T-helper 2 cell treated with Interferon-gamma antibody and Interleukin-4, amounts not matched to agents 100 ng/mL and 5 ng/mL, for 36 hours (primary cell): ENCODE data around the gene TBC1D22A. TPM values are rescaled to one million over a fixed set of nuclear protein-coding genes. Genes with fewer than 3 reads are reported as not detected.

Experiments used
- intact Hi-C: fragments of 100-400 bp; cut with micrococcal nuclease; formaldehyde crosslinking; loops from one replicate; pipeline ENCODE4 v1.15.1; 2023
- total RNA-seq: library from RNA; stranded (reverse); gene quantifications from 2 replicates; pipeline ENCODE4 v1.2.3, GENCODE V29; 2022

The TBC1D22A gene
- total RNA-seq, 1 donor from 2014 or later = 32.8 TPM

GRCh38 chr22:47067911-47068625, 305.6 kb downstream of the TBC1D22A start:
- intact Hi-C loops = no loop called here

DNA sequence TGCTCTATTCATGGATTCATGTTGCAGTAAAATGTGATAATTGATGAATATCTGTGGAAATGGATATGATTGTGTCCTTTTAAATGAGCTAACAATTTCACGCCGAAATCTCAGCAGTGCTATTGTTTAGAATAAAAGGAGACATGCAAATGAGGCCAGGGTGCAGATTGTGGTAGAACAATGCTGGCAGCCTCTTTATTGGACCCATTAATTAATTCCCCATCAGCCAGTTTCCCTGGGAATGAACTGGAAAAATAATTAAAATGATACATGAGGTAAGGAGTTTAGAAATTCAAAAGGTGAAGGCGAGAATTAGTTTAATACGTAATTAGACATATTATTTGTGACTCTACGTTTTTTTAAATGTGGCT, 306.2 kb downstream of the TBC1D22A start:
- intact Hi-C loops = no loop called here

GRCh38 chr22:47069270-47069669, 306.8 kb downstream of the TBC1D22A start:
- intact Hi-C loops = no loop called here

GRCh38 chr22:47071078-47071806, 308.8 kb downstream of the TBC1D22A start:
- intact Hi-C loops = no loop called here

- intact Hi-C loops = no loop called here
Observed at GRCh38 chr22:47071807-47072641, 309.6 kb downstream of the TBC1D22A start.

DNA sequence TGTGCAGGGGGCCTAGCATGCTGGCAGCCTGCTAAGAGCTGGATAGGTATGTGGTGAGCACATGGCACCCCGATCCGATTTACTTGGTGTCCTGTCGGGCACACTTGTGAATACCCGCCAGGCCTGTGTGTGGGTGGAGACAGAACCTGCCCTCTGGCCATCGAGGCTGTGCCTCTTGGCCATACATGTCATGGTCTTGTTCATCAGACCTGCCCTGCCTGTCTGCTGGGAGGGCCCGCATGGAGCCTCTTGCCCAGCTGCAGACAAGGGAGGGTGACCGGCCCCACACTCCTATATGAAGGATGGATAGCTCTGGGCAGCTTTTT, 310.2 kb downstream of the TBC1D22A start:
- intact Hi-C loops = no loop called here

DNA sequence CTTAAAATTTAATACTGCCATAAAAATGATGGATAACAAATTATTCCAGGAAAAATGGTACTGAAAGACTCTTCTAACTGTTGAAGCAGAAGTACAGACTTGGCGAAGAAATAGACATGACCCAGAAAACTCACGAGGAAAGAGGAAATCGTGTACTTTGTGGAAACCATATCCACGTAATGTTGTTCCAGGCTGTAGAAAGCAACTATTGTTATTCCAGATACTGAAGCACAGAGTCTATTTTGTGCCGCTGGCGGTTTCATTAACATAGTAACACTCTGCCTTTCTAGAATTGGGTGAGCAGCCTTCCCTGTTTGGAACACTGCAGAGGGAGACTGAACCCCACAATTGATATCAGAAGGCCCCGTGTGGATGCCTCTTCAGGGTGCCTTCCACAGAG, 310.6 kb downstream of the TBC1D22A start:
- intact Hi-C loops = no loop called here

DNA sequence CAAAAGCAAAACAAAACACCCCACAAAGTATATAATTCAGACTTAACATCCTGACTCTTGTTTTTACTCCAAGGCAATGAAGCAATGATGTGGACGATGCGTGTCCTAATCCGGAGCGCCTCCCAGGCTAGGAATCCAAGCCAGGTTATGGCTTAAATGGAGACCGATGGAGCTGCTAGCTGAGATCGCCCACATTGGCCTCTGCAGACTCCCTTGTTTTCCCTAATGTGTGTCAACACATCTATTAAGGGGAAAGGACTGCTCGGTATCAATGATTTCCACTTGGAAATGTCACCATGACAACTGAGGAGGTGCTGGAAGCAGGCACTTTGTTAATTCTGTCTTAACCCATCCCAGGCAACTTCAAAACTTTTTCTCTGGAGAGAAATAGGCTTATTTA, 311.7 kb downstream of the TBC1D22A start:
- intact Hi-C loops = no loop called here

GRCh38 chr22:47075568-47075967, 313.1 kb downstream of the TBC1D22A start:
- intact Hi-C loops = no loop called here

GRCh38 chr22:47076758-47077157, 314.3 kb downstream of the TBC1D22A start:
- intact Hi-C loops = no loop called here

GRCh38 chr22:47080100-47080499, 317.6 kb downstream of the TBC1D22A start:
- intact Hi-C loops = no loop called here

GRCh38 chr22:47082505-47082904, 320.1 kb downstream of the TBC1D22A start:
- intact Hi-C loops = no loop called here

GRCh38 chr22:47083379-47083986, 321.0 kb downstream of the TBC1D22A start:
- intact Hi-C loops = no loop called here

DNA sequence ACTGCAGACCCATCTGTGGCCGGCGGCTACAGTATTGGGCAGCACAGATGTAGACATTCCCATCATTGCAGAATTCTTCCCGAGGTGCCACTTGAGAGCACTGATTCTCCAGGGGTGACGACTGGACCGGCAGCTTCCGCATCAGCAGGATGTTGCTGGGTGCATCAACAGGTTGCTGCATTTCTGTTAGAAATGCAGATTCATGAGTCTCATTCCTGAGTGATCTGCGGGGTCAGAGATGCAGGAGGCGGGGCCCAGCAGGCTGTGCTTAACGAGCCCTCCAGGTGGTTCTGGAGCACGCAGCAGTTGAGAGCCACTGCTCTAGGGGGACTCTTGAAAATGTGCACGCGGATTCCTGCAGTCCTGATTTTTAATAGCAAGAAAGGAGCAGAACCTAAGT, 321.8 kb downstream of the TBC1D22A start:
- intact Hi-C loops = no loop called here

DNA sequence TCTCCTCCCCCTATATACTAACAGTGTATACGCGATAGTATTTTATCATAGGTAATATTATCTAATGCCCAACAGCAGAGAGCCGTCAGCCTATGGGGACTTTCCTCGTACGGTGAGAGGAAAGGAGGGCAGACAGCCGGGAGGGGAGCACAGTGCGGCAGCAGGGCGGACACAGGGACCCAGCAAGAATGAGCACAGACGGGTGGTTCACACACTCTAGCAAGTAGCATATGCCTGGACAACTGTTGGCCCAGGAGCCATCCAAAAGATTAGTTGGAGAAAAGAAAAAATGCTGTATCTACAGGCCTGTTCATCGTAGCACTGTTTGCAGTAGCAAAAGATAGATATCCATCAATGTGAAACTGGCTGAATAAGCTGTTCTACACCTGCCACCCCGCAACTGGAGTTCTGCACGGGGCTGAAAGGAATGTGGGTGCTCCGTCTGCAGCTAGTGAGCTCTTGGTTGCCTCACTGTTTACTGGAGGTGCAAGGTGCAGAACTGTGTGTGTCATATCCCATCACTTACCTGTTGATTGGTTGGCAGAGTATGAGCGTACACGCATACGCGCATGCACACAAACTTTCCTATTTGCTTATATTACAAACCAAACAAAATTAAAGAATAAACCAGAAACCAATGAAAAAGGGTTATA, 324.3 kb downstream of the TBC1D22A start:
- intact Hi-C loops = no loop called here

DNA sequence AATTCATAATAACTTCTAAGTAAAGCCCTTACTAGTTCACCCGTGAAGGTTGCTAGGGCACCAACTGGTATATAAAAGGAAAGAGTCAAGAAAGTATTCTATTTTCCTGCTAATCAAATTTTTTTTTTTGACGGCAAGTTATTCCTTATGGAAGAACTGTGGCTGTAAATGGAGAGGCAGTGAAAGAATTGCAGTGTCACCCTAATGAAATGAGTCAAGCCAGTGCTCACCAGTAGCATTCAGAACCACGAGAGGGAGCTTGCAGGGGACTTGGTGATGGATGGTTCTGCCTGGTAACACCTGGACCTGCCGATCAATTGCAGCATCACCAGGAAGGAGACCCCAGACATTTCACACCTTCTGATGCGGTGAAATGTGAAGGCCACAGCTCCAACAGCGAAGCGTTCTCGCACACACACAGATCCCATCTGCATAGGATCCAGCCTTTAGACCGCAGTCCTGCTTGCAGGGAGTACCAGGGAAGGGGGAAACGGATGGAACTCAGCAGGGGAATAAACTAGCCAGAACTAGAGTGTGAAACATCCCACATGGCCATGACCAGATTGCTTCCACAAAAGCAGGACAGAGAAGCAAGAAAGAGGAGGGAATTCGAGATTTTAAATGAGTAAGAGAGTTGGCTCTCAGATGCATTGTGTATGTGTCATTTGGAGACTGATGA, 326.2 kb downstream of the TBC1D22A start:
- intact Hi-C loops = no loop called here

DNA sequence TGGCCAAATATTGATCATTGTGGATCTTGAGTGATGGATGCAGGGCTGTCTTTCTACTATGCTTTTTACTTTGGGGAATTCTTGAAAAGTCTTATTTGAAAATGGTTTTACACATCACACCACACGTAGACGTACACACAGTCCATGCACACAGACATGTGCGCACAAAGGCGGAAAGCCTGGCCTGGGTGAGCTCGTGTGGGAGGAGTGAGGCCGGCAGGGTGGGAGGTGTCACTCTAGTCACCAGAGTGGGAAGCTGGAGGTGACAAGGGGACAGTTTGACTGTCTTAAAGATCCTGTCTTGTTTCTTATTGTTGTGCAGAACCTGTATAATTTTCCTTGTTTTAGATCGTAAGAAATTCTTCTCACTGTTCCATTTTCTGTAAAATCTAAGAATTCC, 326.9 kb downstream of the TBC1D22A start:
- intact Hi-C loops = no loop called here

- intact Hi-C loops = no loop called here
Observed at GRCh38 chr22:47089796-47090460, 327.5 kb downstream of the TBC1D22A start.

DNA sequence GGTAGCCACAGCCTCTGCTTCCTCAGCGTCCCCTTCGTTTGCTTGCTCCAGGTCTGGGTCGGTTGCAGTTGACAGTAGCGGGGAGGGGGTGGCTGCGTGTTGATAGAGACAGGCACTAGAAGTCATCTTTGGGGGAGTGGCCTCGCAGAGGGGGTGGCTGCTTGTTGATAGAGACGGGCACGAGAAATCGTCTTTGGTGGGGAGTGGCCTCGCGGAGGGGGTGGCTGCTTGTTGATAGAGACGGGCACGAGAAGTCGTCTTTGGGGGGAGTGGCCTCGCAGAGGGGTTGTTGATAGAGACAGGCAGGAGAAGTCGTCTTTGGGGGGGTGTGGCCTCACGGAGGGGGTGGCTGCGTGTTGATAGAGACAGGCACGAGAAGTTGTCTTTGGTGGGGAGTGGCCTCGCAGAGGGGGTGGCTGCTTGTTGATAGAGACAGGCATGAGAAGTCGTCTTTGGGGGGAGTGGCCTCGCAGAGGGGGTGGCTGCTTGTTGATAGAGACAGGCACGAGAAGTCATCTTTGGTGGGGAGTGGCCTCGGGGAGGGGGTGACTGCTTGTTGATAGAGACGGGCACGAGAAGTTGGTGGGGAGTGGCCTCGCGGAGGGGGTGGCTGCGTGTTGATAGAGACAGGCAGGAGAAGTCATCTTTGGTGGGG, 328.3 kb downstream of the TBC1D22A start:
- intact Hi-C loops = no loop called here

DNA sequence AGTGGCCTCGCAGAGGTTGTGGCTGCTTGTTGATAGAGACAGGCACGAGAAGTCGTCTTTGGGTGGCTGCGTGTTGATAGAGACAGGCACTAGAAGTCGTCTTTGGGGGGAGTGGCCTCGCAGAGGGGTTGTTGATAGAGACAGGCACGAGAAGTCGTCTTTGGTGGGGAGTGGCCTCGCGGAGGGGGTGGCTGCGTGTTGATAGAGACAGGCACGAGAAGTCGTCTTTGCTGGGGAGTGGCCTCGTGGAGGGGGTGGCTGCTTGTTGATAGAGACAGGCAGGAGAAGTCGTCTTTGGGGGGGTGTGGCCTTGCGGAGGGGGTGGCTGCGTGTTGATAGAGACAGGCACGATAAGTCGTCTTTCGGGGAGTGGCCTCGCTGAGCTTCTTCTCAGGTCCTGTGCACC, 328.8 kb downstream of the TBC1D22A start:
- intact Hi-C loops = no loop called here
